NCI-H2196 treated with DMSO at 0.1 percent for 48 hours (cell line): ENCODE data around the gene SMG1.
"Not testable (repeated sequence)": the region's sequence is repeated elsewhere in the genome, so short reads cannot be mapped to it uniquely, and the experiment has no call there.

ENCODE experiments used
- DNase-seq: peaks from one replicate; lab custom pipeline; 2025; ENCODE audit not compliant: unreplicated experiment; lab: John Stamatoyannopoulos, UW

Gene SMG1

GRCh38 chr16:18801145-18801972, 124.8 kb downstream of the SMG1 start, which contains the start of gene ARL6IP1:
ARL6IP1 (minus strand) TSS chr16:18801549; CDS start chr16:18801466, 83 bp downstream.
- peak; percentile 99 for DNase-seq

- no peak for DNase-seq
These were observed 125.4 kb downstream of the SMG1 start for GRCh38 chr16:18800775-18801144.

- no peak for DNase-seq
These were observed 125.9 kb downstream of the SMG1 start for GRCh38 chr16:18800293-18800692.

- no peak for DNase-seq
These were observed 126.7 kb downstream of the SMG1 start for GRCh38 chr16:18799500-18799899.

- DNase-seq, result no peak
These were observed 128.5 kb downstream of the SMG1 start for GRCh38 chr16:18797746-18798145.

- no peak for DNase-seq
These were observed 129.8 kb downstream of the SMG1 start for GRCh38 chr16:18796377-18796776.

- no peak for DNase-seq
These were observed 133.3 kb downstream of the SMG1 start for GRCh38 chr16:18792836-18793433.

GRCh38 chr16:18789850-18790706, 136.1 kb downstream of the SMG1 start, which contains the start of gene RPS15A:
RPS15A (minus strand) TSS chr16:18790334; CDS start chr16:18789113, 1,221 bp downstream.
- peak; percentile 94 for DNase-seq

- no peak for DNase-seq
These were observed 136.7 kb downstream of the SMG1 start for GRCh38 chr16:18789515-18789849.

GRCh38 chr16:18788828-18789514, 137.2 kb downstream of the SMG1 start:
- no peak for DNase-seq

GRCh38 chr16:18784917-18785623, 141.1 kb downstream of the SMG1 start:
- no peak for DNase-seq

GRCh38 chr16:18783430-18784341, 142.5 kb downstream of the SMG1 start:
- DNase-seq, result no peak

- no peak for DNase-seq
These were observed 143.3 kb downstream of the SMG1 start for GRCh38 chr16:18782697-18783429.

GRCh38 chr16:18781232-18781631, 145.0 kb downstream of the SMG1 start:
- DNase-seq, result not testable (repeated sequence)

- not testable (repeated sequence) for DNase-seq
These were observed 145.7 kb downstream of the SMG1 start for GRCh38 chr16:18780460-18781026.

- not testable (repeated sequence) for DNase-seq
These were observed 148.5 kb downstream of the SMG1 start for GRCh38 chr16:18777664-18778063.

- DNase-seq, result not testable (repeated sequence)
These were observed 149.9 kb downstream of the SMG1 start for GRCh38 chr16:18776334-18776733.

GRCh38 chr16:18774651-18775050, 151.6 kb downstream of the SMG1 start:
- DNase-seq, result not testable (repeated sequence)
